Fibroblast of the conjunctiva (primary cell): ENCODE data around the gene SENP5.
"Not testable (repeated sequence)": the region's sequence is repeated elsewhere in the genome, so short reads cannot be mapped to it uniquely, and the experiment has no call there.

ENCODE experiments used
- DNase-seq: peaks from one replicate; pipeline ENCODE4 v3.0.0-alpha.2; 2010; ENCODE audit warnings: low read depth

The SENP5 gene

GRCh38 chr3:196942915-196943277 lies 75.2 kb downstream of the SENP5 start:
- DNase-seq: no peak

- DNase-seq: not testable (repeated sequence)
Measured at GRCh38 chr3:196944037-196944790, 76.5 kb downstream of the SENP5 start.

GRCh38 chr3:196947136-196947859 lies 79.6 kb downstream of the SENP5 start:
- no peak for DNase-seq

- no peak for DNase-seq
Measured at GRCh38 chr3:196947860-196948441, 80.2 kb downstream of the SENP5 start.

GRCh38 chr3:196948442-196949284 lies 80.9 kb downstream of the SENP5 start:
- DNase-seq: no peak

- no peak for DNase-seq
Measured at GRCh38 chr3:196949285-196949619, 81.5 kb downstream of the SENP5 start.

GRCh38 chr3:196949750-196950149 lies 82.0 kb downstream of the SENP5 start:
- no peak for DNase-seq

- DNase-seq: no peak
Measured at GRCh38 chr3:196951371-196951770, 83.7 kb downstream of the SENP5 start.

GRCh38 chr3:196954832-196955231 lies 87.1 kb downstream of the SENP5 start:
- no peak for DNase-seq

- DNase-seq: no peak
Measured at GRCh38 chr3:196962108-196962929, 94.6 kb downstream of the SENP5 start.

GRCh38 chr3:196962930-196963630 lies 95.4 kb downstream of the SENP5 start:
- no peak for DNase-seq

- DNase-seq: no peak
Measured at GRCh38 chr3:196963631-196963953, 95.9 kb downstream of the SENP5 start.

GRCh38 chr3:196965112-196965803 lies 97.5 kb downstream of the SENP5 start:
- DNase-seq: no peak

- DNase-seq: no peak
Measured at GRCh38 chr3:196965804-196966173, 98.1 kb downstream of the SENP5 start.

- no peak for DNase-seq
Measured at GRCh38 chr3:196966526-196967401, 99.0 kb downstream of the SENP5 start.

- DNase-seq: no peak
Measured at GRCh38 chr3:196967412-196968232, 99.9 kb downstream of the SENP5 start.

- no peak for DNase-seq
Measured at GRCh38 chr3:196968233-196969133, 100.8 kb downstream of the SENP5 start, which contains the start of gene PIGZ. Gene PIGZ (minus strand): TSS chr3:196968833. CDS start chr3:196952031, 16,802 bp downstream.
